ENCODE results near the gene SIRT4.
"Not testable (repeated sequence)": the region's sequence is repeated elsewhere in the genome, so short reads cannot be mapped to it uniquely, and the experiment has no call there.

Gene SIRT4

DNA sequence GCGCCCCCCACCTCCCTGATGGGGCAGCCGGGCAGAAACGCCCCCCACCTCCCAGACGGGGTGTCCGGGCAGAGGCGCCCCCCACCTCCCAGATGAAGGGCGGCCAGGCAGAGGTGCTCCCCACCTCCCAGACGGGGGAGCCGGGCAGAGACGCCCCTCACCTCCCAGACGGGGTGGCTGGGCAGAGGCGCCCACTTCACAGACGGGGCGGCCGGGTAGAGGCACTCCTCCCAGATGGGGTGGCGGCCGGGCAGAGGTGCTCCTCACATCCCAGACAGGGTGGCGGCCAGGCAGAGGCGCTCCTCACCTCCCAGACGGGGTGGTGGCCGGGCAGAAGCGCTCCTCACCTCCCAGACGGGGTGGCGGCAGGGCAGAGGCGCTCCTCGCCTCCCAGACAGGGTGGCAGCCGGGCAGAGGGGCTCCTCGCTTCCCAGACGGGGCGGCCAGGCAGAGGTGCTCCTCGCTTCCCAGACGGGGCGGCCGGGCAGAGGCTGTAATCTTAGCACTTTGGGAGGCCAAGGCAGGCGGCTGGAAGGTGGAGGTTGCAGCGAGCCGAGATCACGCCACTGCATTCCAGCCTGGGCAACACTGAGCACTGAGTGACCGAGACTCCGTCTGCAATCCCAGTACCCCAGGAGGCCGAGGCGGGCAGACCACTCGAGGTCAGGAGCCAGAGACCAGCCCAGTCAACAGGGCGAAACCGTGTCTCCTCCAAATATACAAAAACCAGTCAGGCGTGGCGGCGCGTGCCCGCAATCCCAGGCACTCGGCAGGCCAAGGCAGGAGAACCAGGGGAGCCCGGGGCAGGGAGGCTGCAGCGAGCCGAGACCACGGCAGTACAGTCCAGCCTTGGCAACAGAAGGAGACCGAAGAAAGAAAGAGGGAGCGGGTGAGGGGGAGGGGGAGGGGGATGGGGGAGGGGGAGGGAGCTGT lies 23.7 kb upstream of the SIRT4 start:
- no peak for DNase-seq

DNA sequence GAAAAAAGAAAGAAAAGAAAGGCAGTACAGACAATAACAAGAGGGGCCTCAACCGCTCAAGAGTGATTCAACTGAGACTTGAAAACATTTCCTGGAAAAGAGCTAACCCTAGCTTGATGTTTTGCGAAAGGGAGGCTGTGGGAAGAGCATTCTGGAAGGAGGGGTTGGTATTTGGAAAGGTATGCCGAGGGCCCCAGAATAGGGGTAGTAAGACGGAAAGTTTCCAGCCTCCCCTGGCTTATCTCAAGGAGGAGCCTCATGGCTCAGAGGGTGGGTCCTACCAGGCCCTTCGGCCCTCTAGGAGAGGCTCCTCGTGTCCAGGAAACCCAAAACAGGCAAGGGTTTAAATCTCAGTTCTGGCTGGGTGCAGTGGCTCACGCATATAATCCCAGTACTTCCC lies 18.8 kb upstream of the SIRT4 start:
- no peak for DNase-seq

DNA sequence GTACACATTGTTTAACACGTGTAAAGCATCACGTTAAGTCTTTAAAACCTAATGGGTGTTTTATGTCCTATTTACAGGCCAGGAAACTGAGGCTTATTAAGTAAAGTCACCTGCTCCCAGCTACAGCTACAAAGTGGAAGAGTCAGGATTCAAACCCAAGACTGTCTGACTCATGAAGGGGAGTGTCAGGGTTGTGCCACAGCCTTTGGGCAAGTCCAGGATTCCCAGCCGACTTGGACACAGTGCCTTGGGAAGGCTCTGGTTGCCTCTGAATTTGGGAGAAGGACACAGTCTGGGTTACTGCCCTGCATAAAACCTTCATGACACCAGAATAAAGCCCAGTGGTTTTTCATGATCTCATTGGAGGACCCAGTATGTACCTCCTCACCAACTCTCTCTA lies 17.7 kb upstream of the SIRT4 start:
- DNase-seq, result no peak

DNA sequence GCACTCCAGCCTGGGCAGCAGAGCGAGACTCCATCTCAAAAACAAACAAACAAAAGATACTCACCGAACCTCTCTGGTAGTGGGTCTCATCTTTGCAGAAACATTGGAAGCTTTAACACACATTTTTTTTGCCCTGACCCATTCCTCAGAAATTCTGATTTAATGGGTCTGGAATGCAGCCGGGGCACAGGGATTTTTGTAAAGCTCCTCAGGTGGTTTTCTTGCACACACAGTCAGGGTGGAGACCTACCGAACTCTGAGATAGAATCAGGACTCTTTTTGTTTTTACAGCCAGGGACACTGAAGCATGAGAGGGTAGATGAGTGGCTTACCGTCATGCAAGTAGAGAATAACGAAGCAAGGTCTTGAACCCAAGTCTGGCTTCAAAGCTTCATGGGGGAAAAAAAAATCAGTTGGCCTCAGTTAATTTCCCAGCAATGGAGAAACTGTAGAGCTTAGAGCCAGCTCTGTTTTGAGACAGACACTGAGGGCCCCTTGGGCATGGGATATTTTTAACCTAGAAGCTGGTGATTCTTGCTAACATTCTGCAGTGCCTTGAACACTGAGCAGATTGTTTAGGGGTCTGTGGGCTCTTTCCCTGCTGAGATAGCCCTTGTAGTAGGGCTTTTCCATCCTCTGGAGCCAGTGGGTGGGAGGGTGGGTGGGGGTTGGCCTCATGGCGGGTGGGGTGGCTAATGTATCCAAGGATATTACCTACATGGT lies 15.2 kb upstream of the SIRT4 start:
- no peak for DNase-seq

DNA sequence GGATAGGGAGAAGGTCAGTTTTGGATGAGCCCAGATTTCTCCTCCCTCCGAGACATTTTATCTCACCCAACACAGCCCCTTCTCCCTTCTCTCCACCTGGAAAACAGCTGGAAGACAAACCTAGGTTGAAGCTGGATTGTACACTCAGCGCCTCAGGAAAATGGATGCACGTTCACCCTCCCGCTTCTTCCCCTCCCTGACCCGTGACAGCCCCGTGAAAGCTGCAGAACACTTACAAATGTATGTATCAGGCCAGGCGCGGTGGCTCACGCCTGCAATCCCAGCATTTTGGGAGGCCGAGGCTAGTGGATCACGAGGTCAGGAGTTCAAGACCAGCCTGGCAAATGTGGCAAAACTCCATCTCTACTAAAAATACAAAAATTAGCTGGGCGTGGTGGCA lies 14.6 kb upstream of the SIRT4 start:
- DNase-seq, result no peak

DNA sequence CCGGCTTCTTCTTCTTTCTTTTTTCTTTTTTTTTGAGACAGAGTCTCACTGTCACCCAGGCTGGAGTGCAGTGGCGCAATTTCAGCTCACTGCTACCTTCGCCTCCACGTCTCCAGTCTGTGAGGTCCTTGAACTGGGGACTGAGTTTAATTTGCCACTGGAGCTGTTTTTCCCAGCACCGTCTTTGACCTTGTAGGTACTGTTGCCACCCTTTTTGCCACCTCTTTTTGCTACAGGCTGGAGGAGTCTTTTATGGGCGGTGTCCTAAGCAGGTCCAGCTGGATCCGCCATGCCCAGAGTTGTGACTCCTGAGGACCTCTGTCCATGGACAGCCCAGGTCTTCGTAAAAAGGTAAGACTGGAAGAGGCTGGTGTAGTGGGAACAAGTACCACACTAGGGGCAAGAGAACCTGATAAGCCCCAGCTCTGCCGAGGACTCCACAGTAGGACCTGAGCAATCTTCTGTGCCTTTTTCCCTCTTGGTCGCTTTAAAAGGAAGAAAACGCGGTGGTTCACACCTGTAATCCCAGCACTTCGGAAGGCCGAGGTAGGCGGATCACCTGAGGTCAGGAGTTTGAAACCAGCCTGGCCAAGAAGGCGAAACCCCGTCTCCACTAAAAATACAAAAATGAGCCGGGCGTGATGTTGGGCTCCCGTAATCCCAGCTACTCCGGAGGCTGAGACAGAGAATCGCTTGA lies 11.4 kb upstream of the SIRT4 start:
- DNase-seq, result no peak

DNA sequence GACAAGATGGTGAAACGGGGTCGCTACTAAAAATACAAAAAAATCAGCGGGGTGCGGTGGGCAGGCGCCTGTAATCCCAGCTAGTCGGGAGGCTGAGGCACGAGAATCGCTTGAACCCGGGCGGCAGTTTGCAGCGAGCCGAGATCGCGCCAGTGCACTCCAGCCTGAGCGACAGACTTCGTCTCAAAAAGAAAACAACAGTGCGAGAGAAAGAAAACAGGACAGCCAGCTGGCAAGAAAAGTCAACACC lies 9.8 kb upstream of the SIRT4 start:
- no peak for DNase-seq

DNA sequence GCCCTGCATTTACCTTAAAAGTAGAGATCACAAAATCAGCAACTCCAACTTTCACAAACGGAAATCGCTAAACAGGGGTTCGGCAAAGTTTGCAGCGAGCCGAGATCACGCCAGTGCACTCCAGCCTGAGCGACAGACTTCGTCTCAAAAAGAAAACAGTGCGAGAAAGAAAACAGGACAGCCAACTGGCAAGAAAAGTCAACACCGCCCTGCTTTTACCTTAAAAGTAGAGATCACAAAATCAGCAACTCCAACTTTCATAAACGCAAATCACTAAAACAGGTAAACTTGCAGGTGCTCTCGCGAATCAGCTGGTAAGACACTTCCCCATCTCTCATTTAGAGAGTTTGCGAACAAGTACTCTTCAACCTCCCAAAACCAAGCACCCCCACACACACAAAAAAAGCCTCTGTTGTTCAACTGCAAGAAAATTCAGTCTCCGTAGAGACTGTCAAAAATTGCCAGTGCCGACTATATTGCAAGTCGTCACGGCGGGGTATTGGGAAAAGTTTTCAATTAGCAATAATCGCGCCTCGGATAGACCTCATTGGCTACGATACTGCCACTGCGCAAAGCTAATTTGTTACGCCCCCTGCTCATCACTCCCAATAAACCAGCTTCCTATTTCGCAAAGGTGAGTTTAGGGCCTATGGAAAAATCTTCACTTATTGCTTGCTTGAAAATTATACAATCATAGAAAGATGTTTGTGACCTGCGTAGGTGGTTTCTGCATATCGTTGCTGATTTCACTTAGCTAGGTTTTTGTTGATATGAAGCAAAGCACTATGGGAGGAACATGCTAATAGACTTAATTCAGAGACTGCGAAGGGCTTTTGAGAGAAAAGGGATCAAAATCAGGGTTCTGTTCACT lies 9.2 kb upstream of the SIRT4 start, which contains the start of gene RNU4-1:
RNU4-1 (minus strand) TSS at position 577 of the 871 bp plus-strand sequence.
- peak; percentile 97 for DNase-seq

DNA sequence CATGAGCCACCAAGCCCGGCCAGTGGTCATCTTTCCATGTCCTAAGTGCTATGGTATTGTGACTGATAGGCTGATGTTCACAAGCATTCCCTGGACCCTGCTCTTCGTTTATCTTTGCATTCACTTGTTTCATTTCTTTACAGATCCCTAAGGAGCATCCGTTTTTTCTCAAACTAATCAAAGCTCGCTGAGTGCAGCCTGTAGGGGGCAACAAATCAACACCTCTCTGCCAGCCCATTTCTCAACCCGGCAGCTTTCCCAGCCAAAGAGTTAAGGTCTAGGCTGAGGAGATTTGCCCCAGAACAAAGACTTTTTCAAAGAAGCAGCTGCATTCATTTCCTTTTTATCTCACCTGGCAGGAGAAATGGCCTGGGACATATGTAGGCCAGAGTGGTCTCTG lies 12.1 kb downstream of the SIRT4 start:
- DNase-seq, result peak; percentile 10

DNA sequence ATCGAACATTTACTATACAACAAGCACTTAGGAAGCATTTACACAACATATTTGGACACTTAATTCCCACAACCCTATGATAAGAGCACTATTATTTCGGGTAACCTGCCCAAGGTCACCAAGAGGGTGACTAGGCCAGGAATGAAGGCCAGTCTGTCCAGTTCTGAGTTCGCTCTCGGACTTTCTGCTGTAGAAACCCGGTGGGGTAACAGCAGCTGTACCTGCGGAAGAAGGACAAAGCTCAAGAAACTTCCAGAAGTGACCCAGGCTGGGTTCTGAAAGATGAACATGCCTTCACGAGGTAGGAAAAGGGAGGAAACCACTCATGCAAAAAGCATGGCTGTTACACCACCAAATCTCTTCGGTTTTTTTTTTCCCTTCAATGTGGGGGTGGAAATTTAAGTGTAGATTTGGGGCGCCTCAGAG lies 14.7 kb downstream of the SIRT4 start:
- DNase-seq, result no peak

DNA sequence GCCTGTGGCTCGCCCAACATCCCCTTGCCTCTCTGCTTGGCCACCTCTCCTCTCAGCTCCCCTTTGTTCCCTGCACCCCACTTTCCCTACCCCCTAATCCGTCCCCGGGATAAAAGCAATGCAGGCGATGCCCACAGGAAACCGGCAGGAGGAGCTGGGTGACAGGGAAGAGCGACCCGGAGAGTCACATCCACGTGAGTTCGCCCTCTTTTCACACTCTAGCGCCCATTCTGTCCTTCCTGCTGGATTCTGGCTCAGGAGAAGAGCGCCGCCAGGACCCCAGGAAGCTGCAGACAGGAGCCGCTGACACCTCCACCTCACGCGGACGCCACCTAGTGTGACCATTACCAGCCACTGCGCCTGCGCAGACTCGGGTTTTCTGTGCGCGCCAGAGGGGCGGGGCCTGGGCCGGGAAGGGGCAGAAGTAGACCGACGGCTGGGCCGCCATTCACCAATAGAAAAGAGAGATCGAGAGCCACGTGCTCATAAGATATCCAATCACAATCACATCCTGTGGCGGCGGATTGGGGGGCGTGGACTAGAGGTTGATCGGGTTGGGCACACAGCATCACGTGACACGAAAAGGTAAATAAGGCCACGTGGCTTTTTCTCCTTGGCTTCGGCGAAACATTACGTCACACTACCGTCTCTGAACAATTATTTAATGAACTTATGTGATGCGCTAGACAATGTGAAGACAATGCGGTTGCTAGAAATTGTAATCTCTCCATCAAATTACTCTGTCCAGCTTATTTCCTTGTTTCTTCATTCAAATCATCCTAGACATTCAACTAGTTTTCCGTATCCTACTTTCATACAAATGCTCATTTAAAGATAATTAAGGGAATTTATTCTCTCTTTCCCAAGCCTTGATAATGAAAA lies 15.3 kb downstream of the SIRT4 start:
- DNase-seq, result peak; percentile 100

DNA sequence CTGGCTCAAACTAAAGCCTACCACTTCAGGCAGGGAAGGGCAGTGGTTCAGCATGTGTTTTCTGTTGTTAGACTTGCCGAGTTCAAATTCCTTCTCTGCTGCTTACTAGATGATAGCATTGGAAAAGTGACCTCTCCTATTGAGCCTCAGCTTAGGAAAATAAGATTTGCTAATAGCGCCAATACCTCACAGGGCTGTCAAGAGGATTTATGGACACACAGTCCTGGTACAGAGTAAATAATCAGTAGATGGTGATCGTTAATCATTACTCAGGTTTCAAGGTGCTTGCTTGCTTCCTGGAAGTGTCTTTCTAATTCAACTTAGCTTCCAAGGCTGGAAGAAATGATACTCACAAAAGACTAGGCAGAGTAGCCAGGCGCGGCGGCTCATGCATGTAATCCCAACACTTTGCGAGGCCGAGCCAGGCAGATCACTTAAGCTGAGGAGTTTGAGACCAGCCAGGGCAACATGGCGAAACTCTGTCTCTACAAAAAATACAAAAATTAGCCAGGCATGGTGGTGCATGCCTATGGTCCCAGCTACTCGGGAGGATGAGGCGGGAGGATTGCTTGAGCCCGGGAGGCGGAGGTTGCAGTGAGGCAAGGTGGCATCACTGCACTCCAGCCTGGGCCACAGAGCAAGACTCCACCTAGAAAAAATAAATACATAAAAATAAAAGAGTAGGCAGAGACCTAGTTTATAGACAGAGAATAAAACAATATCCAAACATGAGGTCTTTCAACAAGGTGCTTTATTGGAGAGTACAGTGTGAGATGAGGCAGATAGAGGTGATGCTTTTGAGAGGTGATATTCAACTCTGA lies 19.5 kb downstream of the SIRT4 start:
- no peak for DNase-seq

DNA sequence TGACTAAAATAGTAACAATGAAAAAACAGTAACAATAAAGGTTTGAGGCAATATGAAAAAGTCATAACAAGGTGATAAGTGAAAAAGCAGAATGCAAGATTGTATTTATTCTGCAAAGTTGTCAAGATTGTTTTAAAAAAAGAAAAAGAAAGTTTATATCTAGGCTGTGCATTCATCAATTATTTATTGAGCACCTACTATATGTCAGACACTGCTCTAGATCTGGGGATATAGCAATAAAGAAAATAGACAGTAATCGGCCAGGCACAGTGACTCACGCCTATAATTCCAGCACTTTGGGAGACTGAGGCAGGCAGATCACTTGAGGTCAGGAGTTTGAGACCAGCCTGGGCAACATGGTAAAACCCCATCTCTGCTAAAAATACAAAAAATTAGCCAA lies 21.7 kb downstream of the SIRT4 start:
- DNase-seq, result no peak

DNA sequence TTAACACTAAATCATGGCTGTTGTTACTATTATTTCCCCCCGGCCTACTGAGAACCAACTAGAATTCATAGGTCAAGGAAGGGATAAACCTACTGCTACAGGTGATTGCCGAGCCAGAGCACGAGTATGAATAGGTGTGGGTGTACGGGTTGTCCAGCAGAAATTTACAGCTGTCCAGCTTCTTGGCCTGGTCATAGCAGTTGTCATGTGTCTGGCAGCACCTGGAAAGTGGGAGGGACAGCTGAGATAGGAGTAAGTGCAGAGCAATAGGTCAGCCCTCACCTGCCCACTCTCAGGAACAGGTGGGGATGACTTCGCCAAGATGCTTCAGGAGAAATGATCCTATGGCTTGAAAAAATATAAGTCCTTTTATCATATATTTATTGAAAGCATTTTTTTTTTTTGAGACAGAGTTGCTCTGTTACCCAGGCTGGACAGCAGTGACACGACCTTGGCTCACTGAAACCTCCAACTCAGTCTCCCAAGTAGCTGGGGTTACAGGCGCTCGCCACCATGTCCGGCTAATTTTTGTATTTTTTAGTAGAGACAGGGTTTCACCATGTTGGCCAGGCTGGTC lies 22.8 kb downstream of the SIRT4 start:
- DNase-seq, result no peak

DNA sequence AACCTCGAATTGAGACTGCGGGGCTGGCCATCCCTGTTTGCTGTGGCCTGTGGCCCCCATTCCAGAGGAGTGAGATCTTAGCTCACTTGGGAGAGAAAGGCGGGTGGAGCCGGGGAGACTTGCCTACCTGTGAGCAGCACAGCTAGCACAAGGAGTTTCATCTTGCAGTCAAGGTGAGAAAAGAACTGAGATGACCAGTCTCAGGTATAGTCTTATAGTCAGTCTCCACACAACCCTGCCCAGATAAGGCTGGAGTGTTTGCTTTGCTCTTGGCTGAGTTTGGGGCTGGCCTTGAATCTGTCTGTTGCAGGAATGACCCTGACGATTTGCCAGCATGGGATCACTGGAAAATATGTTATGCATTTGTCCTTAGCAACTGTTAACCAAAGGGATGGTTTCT lies 25.5 kb downstream of the SIRT4 start, which contains the start of gene PLA2G1B:
PLA2G1B (minus strand) TSS at position 187 of the 400 bp plus-strand sequence; CDS start at position 161, 26 bp downstream.
- DNase-seq, result no peak

DNA sequence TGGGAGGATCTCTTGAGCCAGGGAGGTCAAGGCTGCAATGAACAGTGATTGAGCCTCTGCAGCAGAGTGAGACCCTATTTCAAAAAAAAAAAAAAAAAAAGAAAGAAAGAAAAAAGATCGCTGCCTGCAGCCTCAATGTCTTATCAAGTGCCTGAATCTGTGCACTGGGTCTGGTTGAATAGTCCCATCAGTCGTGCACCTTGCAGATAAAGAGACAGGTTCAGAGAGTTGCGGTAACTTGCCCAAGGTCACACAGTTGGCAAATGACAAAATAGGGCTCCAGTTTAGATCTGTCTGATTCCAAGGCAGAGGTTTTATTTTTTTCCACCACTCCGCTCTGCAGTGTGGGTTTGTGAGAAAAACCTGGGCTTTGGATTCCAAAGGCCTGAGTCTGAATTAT lies 26.1 kb downstream of the SIRT4 start:
- no peak for DNase-seq

DNA sequence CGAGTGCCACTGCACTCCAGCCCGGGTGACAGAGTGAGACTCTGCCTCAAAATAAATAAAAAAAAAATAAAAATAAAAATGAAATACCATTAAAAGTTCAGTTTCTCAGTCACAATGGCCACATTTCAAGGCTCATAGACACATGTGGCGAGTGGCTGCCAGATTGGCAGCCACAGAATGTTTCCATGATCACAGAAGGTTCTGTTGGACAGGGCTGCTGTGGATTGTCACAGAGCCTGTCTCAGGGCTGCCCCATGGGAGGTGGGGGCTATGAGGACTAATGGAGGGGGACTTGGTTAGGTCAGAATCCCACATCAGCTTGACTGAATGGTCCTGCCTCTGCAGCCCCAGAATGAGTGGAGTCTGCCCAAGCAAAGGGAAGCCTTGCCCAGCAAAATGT lies 29.3 kb downstream of the SIRT4 start:
- DNase-seq, result no peak

DNA sequence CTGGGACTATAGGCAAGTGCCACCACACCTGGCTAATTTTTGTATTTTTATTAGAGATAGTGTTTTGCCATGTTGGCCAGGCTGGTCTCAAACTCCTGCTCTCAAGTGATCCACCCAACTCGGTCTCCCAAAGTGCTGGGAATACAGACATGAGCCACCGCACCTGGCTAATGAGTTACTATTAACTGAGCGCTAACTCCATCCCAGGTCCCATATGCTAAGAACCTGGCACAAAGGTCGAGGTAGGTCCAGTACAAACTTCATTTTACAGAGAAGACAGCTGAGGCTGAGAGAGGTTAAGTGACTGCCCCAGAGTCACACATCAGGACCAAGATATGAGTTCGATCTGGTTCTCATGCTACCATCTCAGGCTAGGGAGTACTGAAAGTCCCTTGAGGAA lies 29.9 kb downstream of the SIRT4 start:
- no peak for DNase-seq

DNA sequence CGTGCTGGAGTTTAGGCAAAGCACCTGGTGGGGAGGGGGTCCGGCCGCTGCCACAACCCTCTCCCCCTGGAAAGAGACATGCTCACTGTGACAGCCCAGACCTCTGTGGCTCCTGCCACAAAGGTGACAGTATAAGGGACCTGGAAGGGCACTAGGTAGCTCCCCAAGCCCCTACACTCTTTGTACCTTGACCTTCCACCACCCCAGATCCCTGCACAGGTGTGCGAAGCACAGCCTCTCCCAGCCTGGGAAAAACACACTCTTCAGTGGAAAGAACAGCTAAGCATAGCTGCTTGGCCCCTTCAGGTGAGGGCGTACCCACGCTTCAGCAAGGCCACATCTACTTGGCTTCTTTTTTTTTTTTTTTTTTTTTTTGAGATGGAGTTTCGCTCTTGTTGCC lies 30.4 kb downstream of the SIRT4 start:
- DNase-seq, result no peak

DNA sequence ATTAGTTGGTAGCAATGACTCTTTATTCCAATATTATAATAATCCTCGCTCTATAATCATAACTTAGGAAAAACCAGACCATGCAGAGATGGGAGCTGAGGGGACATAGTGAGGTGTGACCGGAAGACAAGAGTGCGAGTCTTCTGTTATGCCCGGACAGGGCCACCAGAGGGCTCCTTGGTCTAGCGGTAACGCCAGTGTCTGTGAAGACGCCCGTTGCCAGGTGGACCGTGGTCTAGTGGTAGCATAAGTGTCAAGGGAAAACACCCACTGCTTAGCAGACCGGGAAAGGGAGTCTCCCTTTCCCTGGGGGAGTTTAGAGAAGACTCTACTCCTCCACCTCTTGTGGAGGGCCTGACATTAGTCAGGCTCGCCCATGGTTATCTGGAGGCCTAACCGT lies 33.3 kb downstream of the SIRT4 start:
- DNase-seq, result not testable (repeated sequence)
